Neural cell (in vitro differentiated cells): ENCODE results near the gene FAM53A. TPM values are rescaled to one million over a fixed set of nuclear protein-coding genes. Genes with fewer than 3 reads are reported as not detected.

ENCODE experiments used
- H2AFZ ChIP-seq: fragments of 200-600, 300-800 bp; sonication (generic), shearing (Covaris generic); 2 replicates; pipeline ENCODE4 v1.6.0; 2014; ENCODE audit warnings: low read depth, mild to moderate bottlenecking, antibody characterized with exemption, low read length, moderate library complexity
- H3F3A ChIP-seq: fragments of 200-600 bp; shearing (Covaris generic); 2 replicates; pipeline ENCODE4 v1.6.1; 2016; ENCODE audit warnings: mild to moderate bottlenecking, moderate library complexity, mixed read lengths, antibody characterized with exemption, low read length; ENCODE audit not compliant: insufficient read depth, poor library complexity, severe bottlenecking
- H3K27ac ChIP-seq: fragments of 200-600, 300-800 bp; sonication (generic), shearing (Covaris generic); 2 replicates; pipeline ENCODE4 v1.5.1; 2014; ENCODE audit warnings: mild to moderate bottlenecking, low read length, moderate library complexity
- H3K27me3 ChIP-seq: fragments of 300-800, 200-600 bp; sonication (generic), shearing (Covaris generic); 2 replicates; pipeline ENCODE4 v1.6.0; 2014; ENCODE audit warnings: mild to moderate bottlenecking, low read depth, low read length, moderate library complexity; ENCODE audit not compliant: insufficient read depth
- H3K36me3 ChIP-seq: fragments of 300-800, 200-600 bp; sonication (generic), shearing (Covaris generic); 2 replicates; pipeline ENCODE4 v1.5.1; 2014; ENCODE audit warnings: mild to moderate bottlenecking, antibody characterized with exemption, low read length, moderate library complexity; ENCODE audit not compliant: insufficient read depth
- H3K4me2 ChIP-seq: fragments of 300-800, 200-600 bp; sonication (generic), shearing (Covaris generic); 2 replicates; pipeline ENCODE4 v1.6.0; 2014; ENCODE audit warnings: mild to moderate bottlenecking, low read length
- H3K4me3 ChIP-seq: fragments of 300-800, 200-600 bp; sonication (generic), shearing (Covaris generic); 2 replicates; pipeline ENCODE4 v1.5.1; 2014; ENCODE audit warnings: mild to moderate bottlenecking, low read length, moderate library complexity
- H3K79me2 ChIP-seq: fragments of 200-600 bp; shearing (Covaris generic); replicated peaks from 2 replicates; pipeline ENCODE4 v1.6.0; 2014; ENCODE audit warnings: mild to moderate bottlenecking, low read length, moderate library complexity; ENCODE audit not compliant: insufficient read depth
- H3K9ac ChIP-seq: fragments of 300-800, 200-600 bp; sonication (generic), shearing (Covaris generic); 2 replicates; pipeline ENCODE4 v1.6.1; 2016; ENCODE audit warnings: mild to moderate bottlenecking, low read length, mixed read lengths
- H3K9me2 ChIP-seq: fragments of 200-600 bp; shearing (Covaris generic); 2 replicates; pipeline ENCODE4 v1.6.1; 2016; ENCODE audit warnings: mild to moderate bottlenecking, low read length, mixed read lengths; ENCODE audit not compliant: insufficient read depth
- H3K9me3 ChIP-seq: fragments of 200-600, 300-800 bp; sonication (generic), shearing (Covaris generic); 2 replicates; pipeline ENCODE4 v1.6.1; 2016; ENCODE audit warnings: mild to moderate bottlenecking, mixed run types, low read length, moderate library complexity, mixed read lengths
- H4K20me1 ChIP-seq: fragments of 200-600 bp; shearing (Covaris generic); 2 replicates; pipeline ENCODE4 v1.6.1; 2016; ENCODE audit warnings: mild to moderate bottlenecking, mixed run types; ENCODE audit not compliant: insufficient read depth
- MXI1 ChIP-seq: fragments of 450-650 bp; conservative IDR thresholded peaks from 2 replicates; pipeline ENCODE4 v1.6.1; 2014; ENCODE audit warnings: antibody characterized with exemption, mild to moderate bottlenecking; ENCODE audit not compliant: poor library complexity, severe bottlenecking
- POLR2AphosphoS5 ChIP-seq: IDR thresholded peaks from 2 replicates; pipeline ENCODE4 v1.6.1; 2012
- REST ChIP-seq: IDR thresholded peaks from 2 replicates; pipeline ENCODE4 v1.6.1; 2012; ENCODE audit warnings: borderline replicate concordance
- polyA plus RNA-seq: library from polyadenylated mRNA; depleted of rRNA; stranded (reverse); fragments of >200 nt; gene quantifications from 2 replicates; pipeline ENCODE4 v1.2.3, GENCODE V29; 2014

Gene FAM53A
- polyA plus RNA-seq, 1 donor from 2014 or later, result not detected

GRCh38 chr4:1721666-1722550 lies 37.8 kb upstream of the FAM53A start:
- no peaks in the 10 kb centered on the region for H3K9me3 ChIP-seq
- H3K4me2 ChIP-seq, result no peak overlapping the region
- no peak overlapping the region for H2AFZ ChIP-seq
- H3K9ac ChIP-seq, result no peak overlapping the region
- no peaks in the 10 kb centered on the region for H4K20me1 ChIP-seq
- no peaks in the 10 kb centered on the region for H3K9me2 ChIP-seq
- no peaks in the 10 kb centered on the region for H3K27me3 ChIP-seq
- no peak for TF ChIP-seq MXI1
- TF ChIP-seq REST, result no peak
- peak overlapping the region; percentile 95 for H3K4me3 ChIP-seq
- no peaks in the 10 kb centered on the region for H3F3A ChIP-seq
- no peaks in the 10 kb centered on the region for H3K36me3 ChIP-seq
- H3K27ac ChIP-seq, result no peak overlapping the region
- H3K79me2 ChIP-seq, result peaks cover 20% of the 10 kb centered on the region

GRCh38 chr4:1721003-1721665 lies 37.0 kb upstream of the FAM53A start, which contains the start of the genes TACC3 and TMEM129:
TACC3 (plus strand) TSS chr4:1721521; CDS start chr4:1723422, 1,901 bp downstream.
TMEM129 (minus strand) TSS chr4:1721323; CDS start chr4:1720837, 486 bp downstream.
- peak within 1 kb of the TSS; percentile 74 for H3K9ac ChIP-seq

More at GRCh38 chr4:1721003-1721665, 37.0 kb upstream of the FAM53A start, which contains the start of the genes TACC3 and TMEM129:
- Histone ChIP-seq H2AFZ (peak within 1 kb of the TSS; percentile 56), H4K20me1 (no peaks in the 10 kb centered on the region), H3K9me3 (no peaks in the 10 kb centered on the region), H3K9me2 (no peaks in the 10 kb centered on the region), H3K4me3 (peak within 1 kb of the TSS; percentile 95), H3K36me3 (no peaks in the 10 kb centered on the region), H3K4me2 (peak within 1 kb of the TSS; percentile 62), H3F3A (no peaks in the 10 kb centered on the region), H3K79me2 (peaks cover 20% of the 10 kb centered on the region), H3K27me3 (no peaks in the 10 kb centered on the region), H3K27ac (peak within 1 kb of the TSS; percentile 52)
- peak; percentile 97 for TF ChIP-seq MXI1
- TF ChIP-seq REST, result no peak
- peak; percentile 84 for TF ChIP-seq POLR2AphosphoS5
